ENCODE data around the gene CST9.

DNA sequence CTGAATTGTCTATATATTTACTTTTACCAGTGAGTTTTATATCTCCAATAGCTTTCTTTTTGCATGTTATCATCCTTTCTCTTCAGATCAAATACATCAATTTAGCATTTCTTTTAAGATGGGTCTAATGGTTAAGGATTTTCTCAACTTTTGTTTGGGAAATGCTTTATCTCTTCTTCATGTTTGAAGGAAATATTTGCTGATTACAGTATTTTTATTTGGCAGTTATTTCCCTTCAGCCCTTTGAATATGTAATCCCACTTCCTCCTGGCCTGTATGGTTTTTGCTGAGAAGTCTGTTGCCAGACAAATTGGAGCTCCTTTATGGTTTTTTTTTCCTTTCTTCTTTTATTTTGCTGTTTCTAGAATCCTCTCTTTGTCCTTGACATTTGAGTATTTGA lies 30.7 kb downstream of the CST9 start:
- no peak for TF ChIP-seq CREB1 (IDR thresholded peaks at IDR 0.05; ENCODE audit: low read depth)
- TF ChIP-seq EZH2 (IDR thresholded peaks at IDR 0.05; ENCODE audit: borderline replicate concordance, control insufficient read depth, low read depth, low read length) = no peak
- TF ChIP-seq EP300 (IDR thresholded peaks at IDR 0.05; ENCODE audit: borderline replicate concordance in 1 of 2, control insufficient read depth in 1 of 2, low read depth in 2 of 2, low read length in 2 of 2) = no peak
- no peak for TF ChIP-seq RAD21 (IDR thresholded peaks at IDR 0.05; ENCODE audit: insufficient read depth, low read depth, low read length)
- TF ChIP-seq SPI1 (IDR thresholded peaks at IDR 0.05; ENCODE audit: borderline replicate concordance, insufficient read depth, low read depth, low read length) = no peak
- TF ChIP-seq, protein P1, sequence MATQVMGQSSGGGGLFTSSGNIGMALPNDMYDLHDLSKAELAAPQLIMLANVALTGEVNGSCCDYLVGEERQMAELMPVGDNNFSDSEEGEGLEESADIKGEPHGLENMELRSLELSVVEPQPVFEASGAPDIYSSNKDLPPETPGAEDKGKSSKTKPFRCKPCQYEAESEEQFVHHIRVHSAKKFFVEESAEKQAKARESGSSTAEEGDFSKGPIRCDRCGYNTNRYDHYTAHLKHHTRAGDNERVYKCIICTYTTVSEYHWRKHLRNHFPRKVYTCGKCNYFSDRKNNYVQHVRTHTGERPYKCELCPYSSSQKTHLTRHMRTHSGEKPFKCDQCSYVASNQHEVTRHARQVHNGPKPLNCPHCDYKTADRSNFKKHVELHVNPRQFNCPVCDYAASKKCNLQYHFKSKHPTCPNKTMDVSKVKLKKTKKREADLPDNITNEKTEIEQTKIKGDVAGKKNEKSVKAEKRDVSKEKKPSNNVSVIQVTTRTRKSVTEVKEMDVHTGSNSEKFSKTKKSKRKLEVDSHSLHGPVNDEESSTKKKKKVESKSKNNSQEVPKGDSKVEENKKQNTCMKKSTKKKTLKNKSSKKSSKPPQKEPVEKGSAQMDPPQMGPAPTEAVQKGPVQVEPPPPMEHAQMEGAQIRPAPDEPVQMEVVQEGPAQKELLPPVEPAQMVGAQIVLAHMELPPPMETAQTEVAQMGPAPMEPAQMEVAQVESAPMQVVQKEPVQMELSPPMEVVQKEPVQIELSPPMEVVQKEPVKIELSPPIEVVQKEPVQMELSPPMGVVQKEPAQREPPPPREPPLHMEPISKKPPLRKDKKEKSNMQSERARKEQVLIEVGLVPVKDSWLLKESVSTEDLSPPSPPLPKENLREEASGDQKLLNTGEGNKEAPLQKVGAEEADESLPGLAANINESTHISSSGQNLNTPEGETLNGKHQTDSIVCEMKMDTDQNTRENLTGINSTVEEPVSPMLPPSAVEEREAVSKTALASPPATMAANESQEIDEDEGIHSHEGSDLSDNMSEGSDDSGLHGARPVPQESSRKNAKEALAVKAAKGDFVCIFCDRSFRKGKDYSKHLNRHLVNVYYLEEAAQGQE (IDR thresholded peaks at IDR 0.05; ENCODE audit: low read depth, low read length) = no peak
- no peak for TF ChIP-seq MAX (IDR thresholded peaks at IDR 0.05; ENCODE audit: low read depth, low read length)
- TF ChIP-seq KLF5 (IDR thresholded peaks at IDR 0.05; ENCODE audit: partially characterized antibody) = no peak
- no peak for TF ChIP-seq CTCF (IDR thresholded peaks at IDR 0.05 in 2 of 3, conservative IDR thresholded peaks at IDR 0.05 in 1 of 3; ENCODE audit: control insufficient read depth in 2 of 3, extremely low read depth in 1 of 3, insufficient read depth in 1 of 3, low read depth in 3 of 3, low read length in 3 of 3)
